H1 (cell line): ENCODE results near the gene PFN3. TPM values are rescaled to one million over a fixed set of nuclear protein-coding genes. Genes with fewer than 3 reads are reported as not detected.

Experiments
- CEBPB ChIP-seq: IDR thresholded peaks from 2 replicates; pipeline ENCODE4 v1.6.1; 2012; ENCODE audit warnings: low read depth, low read length
- CREB1 ChIP-seq: IDR thresholded peaks from 2 replicates; pipeline ENCODE4 v1.6.1; 2012; ENCODE audit warnings: inconsistent platforms
- NRF1 ChIP-seq: IDR thresholded peaks from 2 replicates; pipeline ENCODE4 v1.6.1; 2011; ENCODE audit warnings: mild to moderate bottlenecking, low read depth, low read length, improper control_type of control experiment
- SAP30 ChIP-seq: fragments of 300-600 bp; sonication (generic); IDR thresholded peaks from 2 replicates; pipeline ENCODE4 v1.7.1; 2012; ENCODE audit warnings: low read length, moderate library complexity, mild to moderate bottlenecking, inconsistent platforms; ENCODE audit not compliant: insufficient read depth, insufficient replicate concordance
- polyA plus RNA-seq, 7 experiments: library from polyadenylated mRNA; depleted of rRNA in 3 of 7; stranded (reverse) in 5 of 7; unstranded in 2 of 7; fragments of >200 nt in 5 of 7; fragments of 200-250 nt in 2 of 7; gene quantifications; 1 replicate in 5 of 7; 2 replicates in 1 of 7; 4 replicates in 1 of 7; pipeline versions ENCODE4 v1.2.1 to v1.2.3, GENCODE V29; 2011 to 2013; ENCODE audit warnings: missing spikeins in 2 of 7, mixed read lengths in 2 of 7
- total RNA-seq: library from RNA; stranded (reverse); fragmentation: NEBNext Ultra II Directional; extraction: Animal tissue kit (Norgen Biotek cat#: 25700); gene quantifications from 2 replicates; pipeline ENCODE4 v1.2.1, GENCODE V29; 2021

Gene PFN3
- total and polyA plus RNA-seq, 2 of the 8 experiments (the other 6 are each of a cell fraction or from before 2014, with no cell fraction given): not detected

GRCh38 chr5:177369645-177370440, 30.6 kb downstream of the PFN3 start (continued):
- TF ChIP-seq CEBPB (no peak), NRF1 (no peak), SAP30 (no peak), CREB1 (no peak)
